ENCODE measurements around the gene MDGA2. TPM values are rescaled to one million over a fixed set of nuclear protein-coding genes. Genes with fewer than 3 reads are reported as not detected.

The MDGA2 gene
- total and polyA plus RNA-seq, 2 of the 13 experiments (the other 11 are each of a cell fraction or from before 2014, with no cell fraction given), result not detected

DNA sequence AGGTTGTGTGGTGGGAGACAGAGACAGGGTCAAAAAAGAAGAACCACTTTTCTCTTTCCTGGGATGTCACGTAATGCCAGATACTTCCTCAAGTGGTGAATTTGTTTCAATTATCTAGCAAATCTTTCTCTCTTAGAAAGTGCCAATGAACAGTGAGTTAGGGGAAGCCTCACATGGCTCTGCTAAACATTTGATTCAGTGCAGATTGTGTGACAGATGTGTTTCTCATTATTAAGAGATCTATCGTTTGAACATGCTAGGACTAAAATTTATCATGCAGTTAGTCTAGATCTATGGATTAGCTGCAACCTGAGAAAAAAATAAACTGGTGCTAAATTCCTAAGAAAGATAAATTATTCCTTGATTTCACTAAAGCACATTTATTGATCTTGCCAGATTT lies 247.8 kb downstream of the MDGA2 start:
- H3K36me3 ChIP-seq (replicated peaks in 1 of 2; ENCODE audit: control insufficient read depth in 1 of 2, insufficient read depth in 2 of 2, low read length in 2 of 2), result no peaks in the 10 kb centered on the region
- H3K4me1 ChIP-seq (ENCODE audit: insufficient read depth, low read length), result no peaks in the 10 kb centered on the region
- no peaks in the 10 kb centered on the region for H3K79me2 ChIP-seq (ENCODE audit: insufficient read depth, low read length)
- H2AFZ ChIP-seq (ENCODE audit: low read length), result no peak overlapping the region
- TF ChIP-seq SKI (IDR thresholded peaks at IDR 0.05; ENCODE audit: partially characterized antibody) (no peak), STAT5B (CRISPR knock-in tag; IDR thresholded peaks at IDR 0.05) (no peak), SRSF1 (optimal IDR thresholded peaks at IDR 0.05; ENCODE audit: low read depth, low read length) (no peak), ZNF468 (CRISPR knock-in tag; IDR thresholded peaks at IDR 0.05) (no peak)
- CTCF ChIA-PET (ENCODE audit: low intra/inter-chr PET ratio, low total read pairs), result no interaction called here
- intact Hi-C loops (cut with micrococcal nuclease; ENCODE audit: unreplicated experiment), result no loop called here
- POLR2A ChIA-PET, result no interaction called here
- 34% methylated on average over 2 of the region's 2 CpGs for WGBS (ENCODE audit: low lambda C conversion rate)
- no peak overlapping the region for H3K9ac ChIP-seq (ENCODE audit: insufficient read depth, low read depth, low read length)
- no peaks in the 10 kb centered on the region for H3K9me3 ChIP-seq (ENCODE audit: low read length)
- DNase-seq (ENCODE audit: low spot score) (no peak), ATAC-seq (no peak), FAIRE-seq (no peak)
- no peak overlapping the region for H3K4me3 ChIP-seq (replicated peaks in 1 of 3; ENCODE audit: insufficient read depth in 1 of 3, low read depth in 2 of 3, low read length in 3 of 3)
- no peak overlapping the region for H3K27ac ChIP-seq (ENCODE audit: extremely low read length, insufficient read depth, low read length)
- no peaks in the 10 kb centered on the region for H3K27me3 ChIP-seq (ENCODE audit: control insufficient read depth in 1 of 2, insufficient read depth in 2 of 2, low read length in 2 of 2)
- H4K20me1 ChIP-seq (ENCODE audit: insufficient read depth, low read length), result no peaks in the 10 kb centered on the region
- no TSS peak for BruUV-seq (replicated peaks)
- in situ Hi-C loops (cut with HindIII; ENCODE audit: extremely low pct_ligation_motif_present, low pct_unique_long_range_greater_than_20kb), result no loop called here
- no peak overlapping the region for H3K4me2 ChIP-seq (ENCODE audit: low read depth, low read length)

DNA sequence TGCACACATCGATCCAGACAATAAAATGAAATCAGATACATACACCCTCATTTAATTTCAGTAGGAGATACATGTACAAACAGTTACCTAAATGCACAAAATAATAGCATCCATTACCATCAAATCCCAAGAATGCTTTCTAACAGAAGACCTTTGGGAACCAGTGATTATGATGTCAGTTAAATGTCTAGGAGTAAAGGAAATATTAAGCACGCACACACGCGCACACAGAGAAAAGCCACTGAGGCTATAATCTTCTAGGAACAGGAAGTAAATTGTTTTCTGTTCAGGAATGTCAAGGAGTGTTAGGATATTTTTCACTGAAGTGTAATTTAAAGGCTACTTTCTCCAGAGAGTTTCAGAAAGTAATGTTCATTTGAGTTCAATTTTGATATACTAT lies 250.1 kb downstream of the MDGA2 start:
- in situ Hi-C loops (cut with HindIII; ENCODE audit: extremely low pct_ligation_motif_present, low pct_unique_long_range_greater_than_20kb), result no loop called here

More for the DNA sequence above, 250.1 kb downstream of the MDGA2 start:
- Histone ChIP-seq H3K27ac (ENCODE audit: extremely low read length, insufficient read depth, low read length) (no peak overlapping the region), H3K9me3 (ENCODE audit: low read length) (no peaks in the 10 kb centered on the region), H4K20me1 (ENCODE audit: insufficient read depth, low read length) (no peaks in the 10 kb centered on the region), H2AFZ (ENCODE audit: low read length) (no peak overlapping the region), H3K36me3 (replicated peaks in 1 of 2; ENCODE audit: control insufficient read depth in 1 of 2, insufficient read depth in 2 of 2, low read length in 2 of 2) (no peaks in the 10 kb centered on the region), H3K27me3 (ENCODE audit: control insufficient read depth in 1 of 2, insufficient read depth in 2 of 2, low read length in 2 of 2) (no peaks in the 10 kb centered on the region), H3K4me2 (ENCODE audit: low read depth, low read length) (no peak overlapping the region), H3K4me3 (replicated peaks in 1 of 3; ENCODE audit: insufficient read depth in 1 of 3, low read depth in 2 of 3, low read length in 3 of 3) (no peak overlapping the region), H3K4me1 (ENCODE audit: insufficient read depth, low read length) (no peaks in the 10 kb centered on the region), H3K79me2 (ENCODE audit: insufficient read depth, low read length) (no peaks in the 10 kb centered on the region), H3K9ac (ENCODE audit: insufficient read depth, low read depth, low read length) (no peak overlapping the region)
- no peak for FAIRE-seq
- intact Hi-C loops (cut with micrococcal nuclease; ENCODE audit: unreplicated experiment), result no loop called here
- no TSS peak for BruUV-seq (replicated peaks)
- ATAC-seq, result no peak
- TF ChIP-seq TAF1 (CRISPR knock-in tag; IDR thresholded peaks at IDR 0.05) (no peak), JUND (CRISPR knock-in tag; IDR thresholded peaks at IDR 0.05) (no peak), HNRNPK (IDR thresholded peaks at IDR 0.05; ENCODE audit: low read depth, low read length, poor library complexity, severe bottlenecking) (no peak), YY1 (IDR thresholded peaks at IDR 0.05; ENCODE audit: insufficient read depth, insufficient replicate concordance, low read depth, low read length) (no peak), GTF2F1 (IDR thresholded peaks at IDR 0.05; ENCODE audit: low read length) (no peak), ZNF550 (CRISPR knock-in tag; IDR thresholded peaks at IDR 0.05; ENCODE audit: borderline replicate concordance) (no peak), REPIN1 (CRISPR knock-in tag; IDR thresholded peaks at IDR 0.05; ENCODE audit: borderline replicate concordance, low read depth) (no peak), ZNF17 (CRISPR knock-in tag; IDR thresholded peaks at IDR 0.05) (no peak)
- TF ChIP-seq, protein P1, sequence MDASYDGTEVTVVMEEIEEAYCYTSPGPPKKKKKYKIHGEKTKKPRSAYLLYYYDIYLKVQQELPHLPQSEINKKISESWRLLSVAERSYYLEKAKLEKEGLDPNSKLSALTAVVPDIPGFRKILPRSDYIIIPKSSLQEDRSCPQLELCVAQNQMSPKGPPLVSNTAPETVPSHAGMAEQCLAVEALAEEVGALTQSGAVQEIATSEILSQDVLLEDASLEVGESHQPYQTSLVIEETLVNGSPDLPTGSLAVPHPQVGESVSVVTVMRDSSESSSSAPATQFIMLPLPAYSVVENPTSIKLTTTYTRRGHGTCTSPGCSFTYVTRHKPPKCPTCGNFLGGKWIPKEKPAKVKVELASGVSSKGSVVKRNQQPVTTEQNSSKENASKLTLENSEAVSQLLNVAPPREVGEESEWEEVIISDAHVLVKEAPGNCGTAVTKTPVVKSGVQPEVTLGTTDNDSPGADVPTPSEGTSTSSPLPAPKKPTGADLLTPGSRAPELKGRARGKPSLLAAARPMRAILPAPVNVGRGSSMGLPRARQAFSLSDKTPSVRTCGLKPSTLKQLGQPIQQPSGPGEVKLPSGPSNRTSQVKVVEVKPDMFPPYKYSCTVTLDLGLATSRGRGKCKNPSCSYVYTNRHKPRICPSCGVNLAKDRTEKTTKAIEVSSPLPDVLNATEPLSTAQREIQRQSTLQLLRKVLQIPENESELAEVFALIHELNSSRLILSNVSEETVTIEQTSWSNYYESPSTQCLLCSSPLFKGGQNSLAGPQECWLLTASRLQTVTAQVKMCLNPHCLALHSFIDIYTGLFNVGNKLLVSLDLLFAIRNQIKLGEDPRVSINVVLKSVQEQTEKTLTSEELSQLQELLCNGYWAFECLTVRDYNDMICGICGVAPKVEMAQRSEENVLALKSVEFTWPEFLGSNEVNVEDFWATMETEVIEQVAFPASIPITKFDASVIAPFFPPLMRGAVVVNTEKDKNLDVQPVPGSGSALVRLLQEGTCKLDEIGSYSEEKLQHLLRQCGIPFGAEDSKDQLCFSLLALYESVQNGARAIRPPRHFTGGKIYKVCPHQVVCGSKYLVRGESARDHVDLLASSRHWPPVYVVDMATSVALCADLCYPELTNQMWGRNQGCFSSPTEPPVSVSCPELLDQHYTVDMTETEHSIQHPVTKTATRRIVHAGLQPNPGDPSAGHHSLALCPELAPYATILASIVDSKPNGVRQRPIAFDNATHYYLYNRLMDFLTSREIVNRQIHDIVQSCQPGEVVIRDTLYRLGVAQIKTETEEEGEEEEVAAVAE (CRISPR knock-in tag; IDR thresholded peaks at IDR 0.05; ENCODE audit: borderline replicate concordance), result no peak
- TF ChIP-seq, protein P2, sequence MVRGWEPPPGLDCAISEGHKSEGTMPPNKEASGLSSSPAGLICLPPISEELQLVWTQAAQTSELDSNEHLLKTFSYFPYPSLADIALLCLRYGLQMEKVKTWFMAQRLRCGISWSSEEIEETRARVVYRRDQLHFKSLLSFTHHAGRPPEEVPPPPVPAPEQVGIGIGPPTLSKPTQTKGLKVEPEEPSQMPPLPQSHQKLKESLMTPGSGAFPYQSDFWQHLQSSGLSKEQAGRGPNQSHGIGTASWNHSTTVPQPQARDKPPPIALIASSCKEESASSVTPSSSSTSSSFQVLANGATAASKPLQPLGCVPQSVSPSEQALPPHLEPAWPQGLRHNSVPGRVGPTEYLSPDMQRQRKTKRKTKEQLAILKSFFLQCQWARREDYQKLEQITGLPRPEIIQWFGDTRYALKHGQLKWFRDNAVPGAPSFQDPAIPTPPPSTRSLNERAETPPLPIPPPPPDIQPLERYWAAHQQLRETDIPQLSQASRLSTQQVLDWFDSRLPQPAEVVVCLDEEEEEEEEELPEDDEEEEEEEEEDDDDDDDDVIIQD (CRISPR knock-in tag; IDR thresholded peaks at IDR 0.05; ENCODE audit: low read depth), result no peak
- ChIA-PET CTCF (ENCODE audit: low intra/inter-chr PET ratio, low total read pairs) (no interaction called here), POLR2A (no interaction called here)
- no peak for DNase-seq (ENCODE audit: low spot score)
- 46% methylated on average over 4 of the region's 4 CpGs for WGBS (ENCODE audit: low lambda C conversion rate)

Data from HepG2 (cell line).